ENCODE results near the gene TMOD1. TPM values are rescaled to one million over a fixed set of nuclear protein-coding genes. Genes with fewer than 3 reads are reported as not detected.

The TMOD1 gene
- total and polyA plus RNA-seq, 10 of the 15 experiments (the other 5 are each of a cell fraction or from before 2014, with no cell fraction given) = 4.0 to 44.1 (median 15.4) TPM

DNA sequence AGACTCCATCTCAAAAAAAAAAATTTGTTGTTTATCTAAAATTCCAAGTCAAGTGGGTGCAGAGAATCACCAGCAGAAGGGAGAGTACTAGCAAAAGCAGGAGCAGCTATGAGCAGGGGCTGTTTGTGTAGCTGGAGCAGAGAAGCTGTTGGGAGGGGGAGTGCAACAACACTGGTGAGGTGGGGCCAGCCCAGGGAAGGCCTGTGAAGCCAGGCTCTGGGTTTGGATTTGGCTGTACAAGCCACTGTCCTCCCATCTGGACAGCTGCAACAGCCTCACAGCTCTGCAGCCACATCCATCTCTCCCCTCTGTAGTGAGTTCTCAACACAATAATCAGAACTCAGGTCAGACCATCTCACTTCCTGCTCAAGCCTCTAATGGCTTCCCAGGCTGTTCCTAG, 59.4 kb downstream of the TMOD1 start:
- SMC1A ChIA-PET (ENCODE audit: uncharacterized antibody, unreplicated experiment) = interaction anchor here (0.6 to 6.0 kb wide), 10 partner anchors 9 to 94 kb away, joined by 3 to 80 read pairs (median 3); partner anchors contain the start of gene TMOD1
- H3K9ac ChIP-seq (ENCODE audit: control insufficient read depth, insufficient read depth, low read length) = no peak overlapping the region
- H3K9me3 ChIP-seq (replicated peaks; ENCODE audit: control insufficient read depth, insufficient read depth, low read length) = no peaks in the 10 kb centered on the region
- intact Hi-C loops (cut with micrococcal nuclease; ENCODE audit: unreplicated experiment) (no loop called here), in situ Hi-C loops (cut with MboI) (no loop called here)
- CTCF ChIA-PET = interaction anchor here (0.6 to 5.5 kb wide), 8 partner anchors 9 to 91 kb away, joined by 3 to 40 read pairs (median 6); partner anchors contain the start of gene TMOD1
- FAIRE-seq (no peak), DNase-seq (ENCODE audit: low read depth, low spot score) (no peak), ATAC-seq (no peak)
- no peak overlapping the region; the same call in 1 of the 2 replicates for H2AFZ ChIP-seq (ENCODE audit: control insufficient read depth, low read depth, low read length)
- no peak overlapping the region; the same call in 1 of the 2 replicates for H3K27ac ChIP-seq (ENCODE audit: control insufficient read depth, insufficient read depth)
- H3K4me3 ChIP-seq = no peak overlapping the region
- peaks cover 35% of the 10 kb centered on the region for H3K4me1 ChIP-seq (ENCODE audit: control insufficient read depth, insufficient read depth, low read length)
- no peak overlapping the region for H3K4me2 ChIP-seq (ENCODE audit: control insufficient read depth, insufficient read depth)
- H4K20me1 ChIP-seq (ENCODE audit: control insufficient read depth, insufficient read depth) = no peaks in the 10 kb centered on the region
- H3K79me2 ChIP-seq (ENCODE audit: control insufficient read depth, insufficient read depth, low read length) = no peaks in the 10 kb centered on the region; the same call in 1 of the 2 replicates
- no TSS peak for BruUV-seq (replicated peaks)
- H3K36me3 ChIP-seq (ENCODE audit: control insufficient read depth in 2 of 2, insufficient read depth in 2 of 2, low read length in 1 of 2) = peaks cover 1% of the 10 kb centered on the region in 2 experiments; a peak in 3 of 4 replicates
- RAD21 ChIA-PET (ENCODE audit: unreplicated experiment) = interaction anchor here (1.0 to 3.3 kb wide), 5 partner anchors 38 to 92 kb away, joined by 3 to 31 read pairs (median 10); partner anchors contain the start of gene TMOD1
- POLR2A ChIA-PET = interaction anchor here (1.1 to 4.2 kb wide), 3 partner anchors 50 to 79 kb away, joined by 3 to 30 read pairs (median 3); partner anchors contain the start of gene TMOD1
- no peaks in the 10 kb centered on the region for H3K27me3 ChIP-seq (replicated peaks in 1 of 2; ENCODE audit: control insufficient read depth in 2 of 2, insufficient read depth in 2 of 2, low read length in 1 of 2)
- TF ChIP-seq EGR1 (IDR thresholded peaks at IDR 0.05; ENCODE audit: borderline replicate concordance in 1 of 2, low read depth in 2 of 2, low read length in 2 of 2) (no peak), ZBTB11 (CRISPR knock-in tag; IDR thresholded peaks at IDR 0.05) (no peak), E4F1 (IDR thresholded peaks at IDR 0.05; ENCODE audit: borderline replicate concordance, partially characterized antibody) (no peak), ZBTB40 (IDR thresholded peaks at IDR 0.05; ENCODE audit: borderline replicate concordance) (no peak), ZNF384 (IDR thresholded peaks at IDR 0.05; ENCODE audit: borderline replicate concordance, low read depth, low read length) (no peak), ZNF274 (IDR thresholded peaks at IDR 0.05; ENCODE audit: insufficient read depth, insufficient read length) (no peak), NBN (IDR thresholded peaks at IDR 0.05) (no peak), FOXK2 (IDR thresholded peaks at IDR 0.05) (no peak), ZZZ3 (IDR thresholded peaks at IDR 0.05; ENCODE audit: control insufficient read depth, insufficient read length, low read depth) (no peak)
